HepG2 (cell line): Measurements from ENCODE around the gene EFCAB11. TPM values are rescaled to one million over a fixed set of nuclear protein-coding genes. Genes with fewer than 3 reads are reported as not detected.

ENCODE experiments used
- ATAC-seq: fragments of 200-7000 bp; cut with Tn5 transposase; 3 replicates; pipeline ENCODE4 v1.9.1; 2020; ENCODE audit warnings: mild to moderate bottlenecking, moderate library complexity
- BruUV-seq: library from RNA; stranded (reverse); fragments of 400-500 nt; replicated peaks from 2 replicates; lab custom pipeline; 2021; lab: Mats Ljungman, UMichigan
- CTCF ChIA-PET: fragments of 300-600 bp; formaldehyde crosslinking; extraction: SDS; loops from one replicate; lab custom pipeline; 2021; ENCODE audit warnings: low total read pairs, inconsistent platforms, low intra/inter-chr PET ratio; lab: Yijun Ruan, JAX
- POLR2A ChIA-PET: fragments of 350-600 bp; sonication (Branson Sonifier 250); formaldehyde crosslinking; loops from one replicate; lab custom pipeline; 2020; ENCODE audit warnings: antibody characterized with exemption, inconsistent platforms; lab: Yijun Ruan, JAX
- DNase-seq: peaks from one replicate; pipeline ENCODE4 v3.0.0-alpha.2; 2015; ENCODE audit warnings: low spot score
- FAIRE-seq: peaks from 3 replicates; lab custom pipeline; 2011; peaks lifted over from hg19 to GRCh38; lab: Jason Lieb, UNC
- H2AFZ ChIP-seq: one replicate; pipeline ENCODE4 v1.6.1; 2011; ENCODE audit warnings: low read length, inconsistent platforms
- H3K27ac ChIP-seq: fragments of 300-600 bp; 3 replicates; pipeline ENCODE4 v1.8.0; 2011; ENCODE audit warnings: mixed run types, mild to moderate bottlenecking, mixed read lengths, low read length, inconsistent platforms; ENCODE audit not compliant: insufficient read depth; ENCODE audit errors: extremely low read length
- H3K27me3 ChIP-seq, 2 experiments: fragments of 200-600 bp in 1 of 2; 2 replicates in 1 of 2; 3 replicates in 1 of 2; pipeline versions ENCODE4 v1.6.0 to v1.8.0; 2011; ENCODE audit warnings: low read length in 2 of 2, mild to moderate bottlenecking in 2 of 2, moderate library complexity in 2 of 2, inconsistent platforms in 1 of 2; ENCODE audit not compliant: insufficient read depth in 2 of 2, control insufficient read depth in 1 of 2
- H3K36me3 ChIP-seq, 2 experiments: fragments of 200-600 bp in 1 of 2; replicated peaks in 1 of 2; 2 replicates in 1 of 2; 3 replicates in 1 of 2; pipeline versions ENCODE4 v1.5.1 to v1.8.0; 2011; ENCODE audit warnings: low read length in 2 of 2, inconsistent platforms in 1 of 2; ENCODE audit not compliant: insufficient read depth in 2 of 2, control insufficient read depth in 1 of 2
- H3K4me1 ChIP-seq: 2 replicates; pipeline ENCODE4 v1.5.1; 2012; ENCODE audit warnings: low read length, inconsistent platforms; ENCODE audit not compliant: insufficient read depth
- H3K4me2 ChIP-seq: 2 replicates; pipeline ENCODE4 v1.6.0; 2011; ENCODE audit warnings: low read depth, low read length, inconsistent platforms
- H3K4me3 ChIP-seq, 3 experiments: fragments of 200-600 bp in 1 of 3; sonication (generic), shearing (Covaris generic) in 1 of 3; replicated peaks in 1 of 3; 2 replicates each; pipeline ENCODE4 v1.5.1; 2011 to 2016; ENCODE audit warnings: low read length in 3 of 3, inconsistent platforms in 2 of 3, low read depth in 2 of 3, mild to moderate bottlenecking in 2 of 3, control low read depth in 1 of 3, mixed read lengths in 1 of 3; ENCODE audit not compliant: insufficient read depth in 1 of 3
- H3K79me2 ChIP-seq: one replicate; pipeline ENCODE4 v1.6.1; 2011; ENCODE audit warnings: low read length, inconsistent platforms; ENCODE audit not compliant: insufficient read depth
- H3K9ac ChIP-seq: 2 replicates; pipeline ENCODE4 v1.6.0; 2011; ENCODE audit warnings: mild to moderate bottlenecking, low read depth, low read length, inconsistent platforms; ENCODE audit not compliant: insufficient read depth
- H3K9me3 ChIP-seq: 2 replicates; pipeline ENCODE4 v1.5.1; 2012; ENCODE audit warnings: mild to moderate bottlenecking, low read length
- H4K20me1 ChIP-seq: 2 replicates; pipeline ENCODE4 v1.6.0; 2011; ENCODE audit warnings: inconsistent platforms, mild to moderate bottlenecking, low read length, moderate library complexity; ENCODE audit not compliant: insufficient read depth
- AFF4 ChIP-seq: sonication (generic); formaldehyde crosslinking; IDR thresholded peaks from 2 replicates; pipeline ENCODE4 v1.4.0; 2020; ENCODE audit warnings: missing genetic modification reagents
- HIVEP1 ChIP-seq: sonication (generic); formaldehyde crosslinking; IDR thresholded peaks from 2 replicates; pipeline ENCODE4 v1.4.0; 2020; ENCODE audit warnings: mild to moderate bottlenecking, missing genetic modification reagents
- MAFF ChIP-seq: IDR thresholded peaks from 2 replicates; pipeline ENCODE4 v1.6.1; 2011; ENCODE audit warnings: low read depth, low read length, improper control_type of control experiment
- MAFK ChIP-seq, 2 experiments: IDR thresholded peaks in 1 of 2; conservative IDR thresholded peaks in 1 of 2; 2 replicates each; pipeline ENCODE4 v1.6.1; 2011; ENCODE audit warnings: improper control_type of control experiment in 2 of 2, low read length in 2 of 2
- USF2 ChIP-seq, 2 experiments: sonication (generic) in 1 of 2; formaldehyde crosslinking in 1 of 2; IDR thresholded peaks; 2 replicates each; pipeline versions ENCODE4 v1.5.1 to v1.6.1; 2011 to 2020; ENCODE audit warnings: borderline replicate concordance in 1 of 2, low read depth in 1 of 2, low read length in 1 of 2, mild to moderate bottlenecking in 1 of 2, missing genetic modification reagents in 1 of 2, moderate library complexity in 1 of 2
- ZNF766 ChIP-seq: sonication (generic); formaldehyde crosslinking; IDR thresholded peaks from 2 replicates; pipeline ENCODE4 v1.5.0; 2020; ENCODE audit warnings: missing genetic modification reagents, borderline replicate concordance
- WGBS: methylation state at CpG from one replicate; pipeline ENCODE4 v1.1.6; 2017; ENCODE audit warnings: low lambda C conversion rate; 5-methylcytosine and 5-hydroxymethylcytosine counted together
- in situ Hi-C: cut with HindIII; loops from 2 replicates; pipeline ENCODE4 v1.10.0; 2017; ENCODE audit warnings: low pct_unique_long_range_greater_than_20kb; ENCODE audit not compliant: extremely low pct_ligation_motif_present
- intact Hi-C: fragments of 100-400 bp; cut with micrococcal nuclease; formaldehyde crosslinking; loops from one replicate; pipeline ENCODE4 v1.10.0; 2022; ENCODE audit not compliant: unreplicated experiment
- polyA plus RNA-seq, 8 experiments: library from polyadenylated mRNA; depleted of rRNA in 3 of 8; stranded (reverse) in 7 of 8; unstranded in 1 of 8; fragments of >200 nt; fragmentation: Illumina TruSeq in 4 of 8; extraction: Trizol in 4 of 8; gene quantifications; 2 replicates each; pipeline versions ENCODE4 v1.2.1 to v1.2.3, GENCODE V29; 2011 to 2016; ENCODE audit warnings: low read depth in 4 of 8, missing spikeins in 1 of 8, mixed read lengths in 1 of 8; ENCODE audit not compliant: insufficient read depth in 1 of 8
- total RNA-seq, 5 experiments: library from RNA; depleted of rRNA; stranded (reverse); fragments of >200 nt; fragmentation: Illumina TruSeq; extraction: Trizol; gene quantifications; 2 replicates each; pipeline ENCODE4 v1.2.3, GENCODE V29; 2016; ENCODE audit warnings: low read depth in 1 of 5
- TF ChIP-seq, protein P1 (sequence below): sonication (generic); formaldehyde crosslinking; IDR thresholded peaks from 2 replicates; pipeline ENCODE4 v1.8.1; 2023; ENCODE audit warnings: mild to moderate bottlenecking, missing genetic modification reagents

The EFCAB11 gene
- total and polyA plus RNA-seq, 2 of the 13 experiments (the other 11 are each of a cell fraction or from before 2014, with no cell fraction given) = 8.2 to 31.5 TPM

DNA sequence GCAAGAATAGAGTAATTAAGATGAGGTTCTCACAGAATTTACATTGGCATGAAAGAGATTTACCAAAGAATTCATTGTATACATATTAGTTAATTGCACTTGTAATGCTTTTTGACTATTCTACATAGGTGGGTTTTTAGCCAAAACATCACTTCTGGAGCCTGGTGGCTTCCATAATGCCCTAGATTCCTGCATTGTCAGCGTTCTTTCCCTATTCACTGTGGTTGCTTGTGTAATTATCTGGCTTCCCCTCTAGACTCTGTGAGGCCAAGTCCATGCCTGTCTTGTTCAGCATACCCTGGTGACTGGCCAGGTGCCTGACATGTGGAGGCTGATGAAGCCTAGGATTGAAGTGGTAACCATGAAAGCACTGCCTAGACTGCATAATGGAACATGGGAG, 42.4 kb upstream of the EFCAB11 start:
- no peaks in the 10 kb centered on the region for H4K20me1 ChIP-seq
- H3K27ac ChIP-seq = no peak overlapping the region
- intact Hi-C loops = no loop called here
- H3K9ac ChIP-seq = no peak overlapping the region
- H3K9me3 ChIP-seq = no peaks in the 10 kb centered on the region
- no peaks in the 10 kb centered on the region for H3K27me3 ChIP-seq
- ATAC-seq (no peak), DNase-seq (no peak), FAIRE-seq (no peak)
- no peak overlapping the region for H3K4me2 ChIP-seq
- H3K4me1 ChIP-seq = no peaks in the 10 kb centered on the region
- TF ChIP-seq MAFK (conservative IDR thresholded peaks at IDR 0.05 in 1 of 2, IDR thresholded peaks at IDR 0.05 in 1 of 2; ENCODE audit: low read length in 2 of 2) (peak; percentile 43 to 82; a peak in 3 of 4 replicates), USF2 (IDR thresholded peaks at IDR 0.05; ENCODE audit: low read depth, low read length) (no peak), USF2 (CRISPR knock-in tag; IDR thresholded peaks at IDR 0.05; ENCODE audit: borderline replicate concordance) (no peak), MAFF (peak; percentile 73)
- BruUV-seq = no TSS peak
- H2AFZ ChIP-seq = no peak overlapping the region
- POLR2A ChIA-PET = no interaction called here
- no peaks in the 10 kb centered on the region for H3K79me2 ChIP-seq
- CTCF ChIA-PET = no interaction called here
- H3K36me3 ChIP-seq = peaks cover 17 to 59% of the 10 kb centered on the region in 2 experiments
- H3K4me3 ChIP-seq = no peak overlapping the region
- in situ Hi-C loops = no loop called here
- 95% methylated on average over 1 of the region's 1 CpG for WGBS

- POLR2A ChIA-PET = no interaction called here
- DNase-seq (no peak), ATAC-seq (no peak), FAIRE-seq (no peak)
- Histone ChIP-seq H3K4me3 (no peak overlapping the region), H3K9ac (no peak overlapping the region), H3K4me2 (no peak overlapping the region), H3K79me2 (no peaks in the 10 kb centered on the region), H3K9me3 (no peaks in the 10 kb centered on the region), H3K4me1 (peaks cover 11% of the 10 kb centered on the region; the same call in 1 of the 2 replicates), H3K27ac (no peak overlapping the region), H4K20me1 (no peaks in the 10 kb centered on the region), H3K27me3 (no peaks in the 10 kb centered on the region), H2AFZ (no peak overlapping the region), H3K36me3 (peaks cover 13 to 51% of the 10 kb centered on the region in 2 experiments)
- TF ChIP-seq MAFK (conservative IDR thresholded peaks at IDR 0.05 in 1 of 2, IDR thresholded peaks at IDR 0.05 in 1 of 2; ENCODE audit: low read length in 2 of 2) (peak; percentile 38 to 43; a peak in 1 of 4 replicates), AFF4 (CRISPR knock-in tag) (no peak), MAFF (0 out of 2 replicates have a peak, but pooled peaks have one; percentile 13), ZNF766 (CRISPR knock-in tag) (no peak), HIVEP1 (no peak)
- TF ChIP-seq, protein P1, sequence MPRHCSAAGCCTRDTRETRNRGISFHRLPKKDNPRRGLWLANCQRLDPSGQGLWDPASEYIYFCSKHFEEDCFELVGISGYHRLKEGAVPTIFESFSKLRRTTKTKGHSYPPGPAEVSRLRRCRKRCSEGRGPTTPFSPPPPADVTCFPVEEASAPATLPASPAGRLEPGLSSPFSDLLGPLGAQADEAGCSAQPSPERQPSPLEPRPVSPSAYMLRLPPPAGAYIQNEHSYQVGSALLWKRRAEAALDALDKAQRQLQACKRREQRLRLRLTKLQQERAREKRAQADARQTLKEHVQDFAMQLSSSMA (CRISPR knock-in tag) = no peak
- BruUV-seq = no TSS peak
- CTCF ChIA-PET = no interaction called here
- in situ Hi-C loops = no loop called here
- 98% methylated on average over 3 of the region's 3 CpGs for WGBS
- intact Hi-C loops = no loop called here
Observed at GRCh38 chr14:89992273-89992672, 37.7 kb upstream of the EFCAB11 start.
